Amniotic epithelial cell (primary cell): Measurements from ENCODE around the gene CHRNA1.

Experiments
- DNase-seq: peaks from one replicate; pipeline ENCODE4 v3.0.0-alpha.2; 2010; ENCODE audit warnings: low read depth

The CHRNA1 gene

DNA sequence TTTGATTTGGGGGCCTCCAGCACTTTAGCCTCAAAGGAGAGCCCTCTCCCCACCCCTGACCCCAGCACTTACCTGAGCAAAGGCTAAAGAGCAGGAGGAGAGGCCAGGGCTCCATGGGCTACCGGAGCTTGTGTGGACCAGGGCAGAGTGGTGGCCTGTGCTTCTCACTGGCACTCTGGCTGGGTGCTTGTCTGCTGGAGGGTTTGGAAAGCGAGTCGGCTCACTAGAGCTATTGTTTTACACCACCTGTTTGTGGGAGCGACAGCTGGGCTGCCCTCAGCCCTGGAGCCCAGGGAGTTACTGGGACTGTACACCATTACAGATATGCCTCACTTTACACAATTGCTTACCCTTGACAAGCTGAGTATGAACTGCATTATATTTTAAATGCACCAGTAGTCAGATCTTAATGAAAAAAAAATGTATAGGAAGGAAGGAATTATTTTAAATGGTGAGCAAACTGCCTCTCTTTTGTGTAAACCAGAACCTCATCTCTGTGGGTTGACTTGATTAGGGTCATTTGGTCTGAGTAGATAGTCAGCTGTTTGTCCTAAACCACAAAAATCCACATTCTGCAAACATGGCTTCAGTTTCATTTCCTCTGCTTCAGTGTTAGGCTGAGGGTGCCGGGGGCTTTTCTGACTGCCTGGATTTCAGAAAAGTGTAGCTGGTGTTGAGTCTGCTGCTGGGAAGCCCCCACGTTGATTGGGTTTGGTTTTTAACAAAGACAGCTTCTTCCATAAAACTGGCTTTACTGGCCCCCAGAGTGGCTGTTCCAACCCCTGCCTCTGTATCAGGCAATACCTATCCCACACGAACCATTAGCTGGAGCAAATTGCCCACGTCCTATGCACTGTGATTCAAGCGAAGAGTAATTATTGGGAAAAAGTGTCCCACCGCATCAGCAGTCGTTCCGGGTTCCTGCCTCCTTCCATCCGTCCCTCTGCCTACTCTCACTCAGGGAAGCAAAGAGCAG is at the start of gene CHRNA1:
CHRNA1 (minus strand) TSS at position 193 of the 976 bp plus-strand sequence; CDS start at position 115, 78 bp downstream.
- peak; percentile 57 for DNase-seq

DNA sequence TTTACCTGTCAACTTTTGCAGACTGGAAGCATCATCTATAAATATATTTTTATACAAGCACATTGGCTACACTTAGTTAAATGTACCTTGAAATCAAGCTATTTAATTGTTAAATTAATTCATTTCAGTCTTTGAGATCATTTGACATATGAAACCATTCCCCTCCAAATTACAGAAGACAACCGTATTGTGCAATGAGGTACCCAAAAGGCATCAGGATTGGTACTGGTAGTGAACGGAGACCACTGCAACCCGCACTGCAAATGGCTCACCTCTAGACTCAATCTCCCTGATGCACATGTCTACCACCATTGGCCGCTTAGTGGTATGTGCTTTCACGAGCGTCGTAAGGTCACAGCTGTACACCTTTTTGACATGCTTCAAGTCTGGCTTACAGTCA is 47.8 kb upstream of the CHRNA1 start:
- DNase-seq, result no peak

DNA sequence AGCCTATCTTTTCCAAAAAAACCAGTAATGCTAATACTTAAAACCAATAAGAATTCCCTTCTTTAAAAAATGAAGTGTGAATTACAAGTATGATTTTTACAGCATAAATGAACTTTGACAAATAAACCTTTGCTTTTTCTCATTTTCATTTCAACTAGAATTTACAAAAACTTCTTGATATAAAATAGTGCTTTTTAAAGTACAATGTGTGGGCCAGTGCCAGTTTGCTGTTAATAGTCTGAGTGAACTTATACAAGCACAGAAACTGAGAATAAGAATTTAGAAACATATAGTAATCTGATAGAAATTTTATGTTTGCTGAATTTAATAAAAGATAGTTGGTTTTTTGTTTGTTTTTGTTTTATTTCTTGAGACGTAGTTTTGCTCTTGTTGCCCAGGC is 43.7 kb upstream of the CHRNA1 start:
- no peak for DNase-seq

GRCh38 chr2:174805803-174806202 is 41.5 kb upstream of the CHRNA1 start:
- no peak for DNase-seq

- DNase-seq, result no peak
Observed at GRCh38 chr2:174802459-174802858, 38.2 kb upstream of the CHRNA1 start.

DNA sequence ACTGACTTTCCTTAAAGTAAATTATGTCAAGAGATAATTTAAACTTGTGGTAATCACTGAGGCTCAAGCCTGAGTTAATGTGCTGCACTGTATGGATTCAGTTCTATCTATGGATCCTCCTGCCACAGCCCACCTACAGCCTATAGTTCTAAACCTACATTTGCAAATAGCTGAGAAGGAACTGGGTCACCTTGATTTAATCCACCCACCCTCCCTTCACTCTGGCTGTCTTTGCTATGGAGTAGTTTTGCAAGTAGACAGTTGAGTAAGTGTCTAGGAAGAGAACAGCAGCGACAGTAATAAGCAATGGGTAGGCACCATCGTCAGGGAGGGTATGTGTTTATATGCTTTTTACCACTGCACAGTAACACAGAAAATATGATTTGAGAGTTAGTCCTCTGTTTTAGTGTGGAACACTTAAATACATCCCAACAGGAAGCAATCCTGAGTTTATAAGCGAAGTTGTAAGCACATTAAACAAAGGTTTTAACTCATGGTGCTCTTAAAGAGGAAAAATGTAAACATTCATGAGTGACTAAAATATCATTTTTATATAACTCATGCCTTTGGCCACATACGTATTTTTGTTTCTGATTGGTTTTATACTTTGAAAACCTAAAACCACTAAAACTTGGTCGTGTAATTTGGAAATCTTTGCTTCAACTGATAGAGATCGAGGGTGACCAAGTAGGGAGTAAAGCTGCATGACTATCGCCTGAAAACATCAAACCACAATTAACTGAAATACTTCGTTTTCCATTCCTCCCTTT is 36.3 kb upstream of the CHRNA1 start:
- no peak for DNase-seq

GRCh38 chr2:174798801-174799200 is 34.5 kb upstream of the CHRNA1 start:
- DNase-seq, result no peak

- no peak for DNase-seq
Observed at GRCh38 chr2:174797781-174798276, 33.6 kb upstream of the CHRNA1 start.

GRCh38 chr2:174796319-174796771 is 32.1 kb upstream of the CHRNA1 start:
- no peak for DNase-seq

DNA sequence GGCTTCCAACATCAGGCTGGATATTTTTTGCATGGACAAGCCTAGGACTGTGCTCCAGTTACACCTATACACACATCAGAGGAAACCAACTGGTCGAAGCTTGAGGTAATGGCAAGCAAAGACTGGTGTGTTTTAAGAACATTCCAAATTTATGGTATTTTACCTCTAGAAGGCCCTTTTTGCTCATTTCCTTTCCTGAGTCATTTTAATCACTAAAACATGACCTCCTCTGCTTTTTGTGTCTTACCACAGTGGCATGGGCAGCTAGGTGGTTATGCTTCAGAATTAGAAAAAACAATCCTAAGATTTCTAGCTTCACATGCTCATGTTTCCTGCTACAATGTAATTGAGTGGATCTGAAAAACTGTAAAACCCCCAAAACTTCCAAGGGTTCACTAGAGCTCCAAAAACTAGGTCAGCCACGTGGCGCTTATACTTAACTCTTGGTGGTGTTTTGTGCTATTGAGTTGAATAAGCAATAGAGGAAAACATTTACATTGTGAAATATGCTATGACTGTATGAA is 30.6 kb upstream of the CHRNA1 start:
- no peak for DNase-seq

DNA sequence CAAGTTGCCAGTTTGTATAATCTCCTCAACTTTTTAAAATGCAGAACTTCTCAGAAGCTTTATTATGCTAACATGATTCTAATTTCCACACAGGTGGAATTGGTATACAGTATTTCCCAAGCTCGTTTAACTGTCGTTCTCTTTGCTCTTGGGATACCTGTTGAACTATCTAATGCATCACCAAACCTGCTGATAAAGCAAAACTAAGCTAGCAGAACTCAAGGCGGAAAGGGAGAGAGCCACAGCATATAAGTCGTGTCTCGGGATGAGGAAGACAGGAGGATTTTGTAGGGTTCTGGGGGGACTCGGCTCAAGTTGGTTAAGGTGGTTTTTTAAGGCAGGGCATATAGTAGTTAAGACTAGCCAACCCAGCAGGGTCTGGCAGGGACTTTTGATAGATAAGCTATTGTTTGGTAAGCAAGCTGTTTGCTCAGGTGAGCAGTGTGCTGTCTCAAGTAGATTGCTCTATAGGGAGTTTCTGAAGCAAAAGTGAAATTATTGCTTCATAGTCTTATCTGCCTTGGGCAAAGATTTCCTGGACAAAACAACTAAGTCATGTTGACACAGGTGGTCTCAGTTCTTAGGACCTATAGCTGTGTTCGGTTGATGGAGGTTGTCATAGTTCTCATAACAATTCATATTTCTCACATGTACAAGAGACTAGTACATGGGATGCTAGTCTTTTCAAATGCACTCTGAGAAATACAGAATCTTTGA is 28.2 kb upstream of the CHRNA1 start:
- DNase-seq, result no peak

DNA sequence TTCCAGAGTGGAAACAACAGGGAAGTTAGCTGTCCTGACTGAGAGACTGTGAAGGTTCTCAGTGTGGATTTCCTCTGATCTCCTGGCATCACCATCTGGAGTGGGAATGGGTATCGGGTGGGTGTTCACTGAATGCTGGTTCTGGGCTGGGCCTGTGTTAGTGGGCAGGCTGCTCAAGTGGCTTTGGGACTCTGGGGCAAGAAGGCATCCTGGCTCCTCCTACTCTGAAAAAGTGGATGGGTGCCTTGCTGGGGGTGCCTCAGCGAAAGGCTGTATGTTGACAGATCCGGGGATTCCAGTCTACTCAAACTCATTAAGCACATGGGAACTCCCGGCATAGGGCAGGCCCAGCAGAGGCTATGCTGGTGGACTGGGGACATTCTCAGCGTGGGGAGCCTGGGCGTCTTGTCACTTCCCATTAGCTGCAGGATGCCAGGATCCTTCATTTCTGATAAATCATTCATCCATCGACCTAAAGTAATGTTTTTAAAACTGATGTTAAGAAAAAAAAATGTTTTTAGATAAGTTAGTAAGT is 27.5 kb upstream of the CHRNA1 start:
- DNase-seq, result no peak

- DNase-seq, result no peak
Observed at GRCh38 chr2:174791020-174791419, 26.7 kb upstream of the CHRNA1 start.

GRCh38 chr2:174789001-174789400 is 24.7 kb upstream of the CHRNA1 start:
- no peak for DNase-seq

GRCh38 chr2:174788291-174788929 is 24.1 kb upstream of the CHRNA1 start:
- no peak for DNase-seq

DNA sequence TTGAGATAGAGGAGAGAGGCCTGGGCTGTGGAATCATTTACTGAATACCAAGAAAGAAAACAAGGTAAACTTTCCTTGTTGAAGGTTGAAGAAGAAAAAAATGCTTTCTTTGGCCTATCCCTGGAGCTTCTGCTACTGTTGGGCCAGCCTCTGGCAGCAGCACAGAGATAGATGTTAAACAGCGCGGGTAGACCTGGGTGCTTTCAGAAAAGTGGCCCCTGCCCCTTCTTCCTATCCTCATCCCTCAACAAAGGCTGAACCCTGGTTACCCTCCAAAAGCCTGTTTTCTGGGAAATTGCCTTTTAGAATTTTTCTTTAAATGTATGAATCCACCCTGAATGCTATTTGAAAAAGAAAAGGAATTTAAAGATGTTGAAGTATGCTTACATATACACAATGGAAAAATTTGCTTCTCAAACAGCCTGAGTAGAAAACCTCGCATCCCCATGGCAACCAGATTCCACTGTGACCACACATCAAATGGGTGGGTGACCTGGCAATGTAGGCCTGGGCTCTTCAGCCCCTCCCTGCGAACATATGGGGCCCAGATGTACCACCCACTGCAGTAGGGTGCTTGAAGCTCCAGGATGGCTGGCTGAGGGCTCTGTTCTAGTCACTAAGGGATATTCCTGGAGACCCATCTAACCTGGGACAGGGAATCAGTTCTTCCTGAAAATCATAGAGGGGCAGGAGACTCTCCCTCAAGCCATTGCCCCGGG is 23.4 kb upstream of the CHRNA1 start:
- DNase-seq, result peak; percentile 90

- DNase-seq, result no peak
Observed at GRCh38 chr2:174786066-174786725, 21.9 kb upstream of the CHRNA1 start.

DNA sequence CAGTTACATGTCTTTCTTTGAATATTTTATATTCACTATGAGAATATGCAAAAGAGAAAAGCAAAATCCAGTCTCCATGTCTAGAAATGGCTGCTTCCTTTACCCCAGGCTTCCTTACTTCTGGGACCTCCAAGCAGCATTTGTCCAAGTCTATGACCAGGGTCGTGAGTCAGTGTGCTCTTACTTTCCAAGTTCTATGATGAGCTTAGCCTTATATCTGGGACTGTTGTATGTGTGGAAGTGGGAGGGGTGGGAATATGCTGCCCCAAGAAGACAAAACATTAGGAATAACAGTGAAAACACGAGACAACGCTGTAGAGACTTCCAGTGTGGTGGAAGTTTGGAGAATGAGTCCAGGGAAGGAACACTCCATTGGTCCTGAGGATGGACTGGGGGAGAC is 21.2 kb upstream of the CHRNA1 start:
- no peak for DNase-seq

DNA sequence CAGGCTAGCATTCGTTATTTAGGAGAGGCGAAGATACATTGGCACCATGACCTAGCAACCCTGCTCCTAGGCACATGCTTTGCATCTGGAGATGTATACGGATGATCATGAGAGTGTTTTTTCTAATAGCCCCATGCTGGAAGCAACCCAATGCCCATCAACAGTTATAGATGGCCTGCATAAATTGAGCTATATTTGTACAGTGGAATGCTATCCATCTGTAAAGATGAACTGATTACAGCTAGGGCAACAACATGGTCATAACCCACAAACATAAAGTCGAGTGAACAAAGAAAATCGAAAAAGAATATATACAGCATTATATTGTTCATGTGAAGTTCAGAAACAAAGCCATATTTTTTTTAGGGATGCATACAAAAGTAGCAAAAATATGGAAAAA is 20.6 kb upstream of the CHRNA1 start:
- DNase-seq, result no peak

GRCh38 chr2:174784316-174784715 is 20.0 kb upstream of the CHRNA1 start:
- no peak for DNase-seq
